Measurements from ENCODE around the gene TRUB2.

DNA sequence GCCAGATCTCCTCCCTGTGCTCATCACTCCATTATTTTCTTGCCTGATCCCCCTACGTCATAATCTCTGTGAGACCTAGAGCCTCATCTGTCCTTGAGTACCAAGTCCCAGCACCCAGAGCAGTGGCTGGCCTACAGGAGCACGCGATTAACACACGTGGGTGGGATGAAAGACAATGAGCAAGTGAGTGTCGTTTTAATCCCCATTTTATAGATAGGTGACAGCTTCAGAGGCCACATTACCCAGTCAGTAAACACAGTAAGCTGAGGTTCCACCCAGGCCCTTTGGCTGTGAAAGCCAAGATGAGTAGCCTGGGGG is 17.3 kb downstream of the TRUB2 start:
- TF ChIP-seq CTCF (IDR thresholded peaks at IDR 0.05; ENCODE audit: insufficient read depth, low read length, poor library complexity, severe bottlenecking): no peak
- no peak for TF ChIP-seq EZH2phosphoT487 (conservative IDR thresholded peaks at IDR 0.05; ENCODE audit: low read length)
